ENCODE measurements around the gene EDEM3.

- TF ChIP-seq EZH2 (IDR thresholded peaks at IDR 0.05; ENCODE audit: borderline replicate concordance, insufficient read depth, low read length, poor library complexity, severe bottlenecking), result no peak
- TF ChIP-seq, protein P1, sequence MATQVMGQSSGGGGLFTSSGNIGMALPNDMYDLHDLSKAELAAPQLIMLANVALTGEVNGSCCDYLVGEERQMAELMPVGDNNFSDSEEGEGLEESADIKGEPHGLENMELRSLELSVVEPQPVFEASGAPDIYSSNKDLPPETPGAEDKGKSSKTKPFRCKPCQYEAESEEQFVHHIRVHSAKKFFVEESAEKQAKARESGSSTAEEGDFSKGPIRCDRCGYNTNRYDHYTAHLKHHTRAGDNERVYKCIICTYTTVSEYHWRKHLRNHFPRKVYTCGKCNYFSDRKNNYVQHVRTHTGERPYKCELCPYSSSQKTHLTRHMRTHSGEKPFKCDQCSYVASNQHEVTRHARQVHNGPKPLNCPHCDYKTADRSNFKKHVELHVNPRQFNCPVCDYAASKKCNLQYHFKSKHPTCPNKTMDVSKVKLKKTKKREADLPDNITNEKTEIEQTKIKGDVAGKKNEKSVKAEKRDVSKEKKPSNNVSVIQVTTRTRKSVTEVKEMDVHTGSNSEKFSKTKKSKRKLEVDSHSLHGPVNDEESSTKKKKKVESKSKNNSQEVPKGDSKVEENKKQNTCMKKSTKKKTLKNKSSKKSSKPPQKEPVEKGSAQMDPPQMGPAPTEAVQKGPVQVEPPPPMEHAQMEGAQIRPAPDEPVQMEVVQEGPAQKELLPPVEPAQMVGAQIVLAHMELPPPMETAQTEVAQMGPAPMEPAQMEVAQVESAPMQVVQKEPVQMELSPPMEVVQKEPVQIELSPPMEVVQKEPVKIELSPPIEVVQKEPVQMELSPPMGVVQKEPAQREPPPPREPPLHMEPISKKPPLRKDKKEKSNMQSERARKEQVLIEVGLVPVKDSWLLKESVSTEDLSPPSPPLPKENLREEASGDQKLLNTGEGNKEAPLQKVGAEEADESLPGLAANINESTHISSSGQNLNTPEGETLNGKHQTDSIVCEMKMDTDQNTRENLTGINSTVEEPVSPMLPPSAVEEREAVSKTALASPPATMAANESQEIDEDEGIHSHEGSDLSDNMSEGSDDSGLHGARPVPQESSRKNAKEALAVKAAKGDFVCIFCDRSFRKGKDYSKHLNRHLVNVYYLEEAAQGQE (IDR thresholded peaks at IDR 0.05; ENCODE audit: borderline replicate concordance), result no peak
- no peak for TF ChIP-seq CTCF (IDR thresholded peaks at IDR 0.05; ENCODE audit: poor library complexity, severe bottlenecking)
- TF ChIP-seq TAF1 (IDR thresholded peaks at IDR 0.05; ENCODE audit: low read depth), result no peak
- no peak for TF ChIP-seq EP300 (conservative IDR thresholded peaks at IDR 0.05; ENCODE audit: poor library complexity, severe bottlenecking)
- no peak for TF ChIP-seq RAD21 (conservative IDR thresholded peaks at IDR 0.05)
- no peak for TF ChIP-seq POLR2AphosphoS5 (IDR thresholded peaks at IDR 0.05)
- TF ChIP-seq SMC3 (conservative IDR thresholded peaks at IDR 0.05; ENCODE audit: poor library complexity), result no peak
These were observed 14.9 kb downstream of the EDEM3 start for GRCh38 chr1:184739796-184740195.
